ENCODE data around the gene SYNGR3.

DNA sequence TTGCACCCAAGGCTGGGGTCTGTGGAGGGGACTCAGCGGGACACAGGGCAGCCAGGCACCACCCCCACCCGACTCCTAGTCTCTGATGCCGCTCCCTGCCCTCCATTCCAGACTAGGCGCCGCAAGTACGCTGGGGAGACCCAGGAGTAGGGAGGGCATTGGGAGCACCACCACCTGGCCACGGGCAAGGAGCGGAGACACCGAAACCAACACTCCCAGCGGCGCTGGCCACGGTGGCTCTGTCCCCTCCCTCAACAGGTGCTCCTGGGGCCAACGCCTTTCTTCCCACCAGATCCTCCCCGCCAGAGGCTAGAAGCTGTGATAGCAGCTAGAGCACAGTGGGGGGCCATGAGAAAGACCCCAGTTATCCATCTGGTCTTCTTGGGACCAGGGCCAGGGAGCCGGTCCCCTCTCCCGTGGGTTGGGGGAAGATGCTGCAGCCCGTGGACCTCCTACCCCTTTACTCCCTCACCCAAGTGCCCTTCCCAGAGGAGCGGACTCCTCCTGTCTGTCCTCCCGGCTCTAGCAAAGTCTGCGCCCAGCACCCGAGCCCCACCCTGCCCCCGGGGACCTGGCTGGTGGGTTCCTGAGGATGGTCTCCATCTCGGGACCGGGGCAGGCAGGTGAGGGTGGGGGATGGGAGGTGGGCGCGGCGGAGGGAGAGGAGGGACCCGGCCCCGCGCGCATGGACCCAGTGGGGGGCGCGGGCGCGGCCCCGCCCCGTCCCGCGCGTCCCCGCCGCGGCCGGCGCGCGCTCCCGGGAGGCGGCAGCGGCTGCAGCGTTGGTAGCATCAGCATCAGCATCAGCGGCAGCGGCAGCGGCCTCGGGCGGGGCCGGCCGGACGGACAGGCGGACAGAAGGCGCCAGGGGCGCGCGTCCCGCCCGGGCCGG, at the start of gene SYNGR3:
- TF ChIP-seq TAF1 (IDR thresholded peaks at IDR 0.05; ENCODE audit: low read depth) (no peak), EP300 (IDR thresholded peaks at IDR 0.05; ENCODE audit: borderline replicate concordance) (no peak), TCF12 (IDR thresholded peaks at IDR 0.05; ENCODE audit: low read depth) (no peak), CREB1 (IDR thresholded peaks at IDR 0.05; ENCODE audit: low read depth) (no peak), EGR1 (IDR thresholded peaks at IDR 0.05) (no peak)
- TF ChIP-seq, protein P1, sequence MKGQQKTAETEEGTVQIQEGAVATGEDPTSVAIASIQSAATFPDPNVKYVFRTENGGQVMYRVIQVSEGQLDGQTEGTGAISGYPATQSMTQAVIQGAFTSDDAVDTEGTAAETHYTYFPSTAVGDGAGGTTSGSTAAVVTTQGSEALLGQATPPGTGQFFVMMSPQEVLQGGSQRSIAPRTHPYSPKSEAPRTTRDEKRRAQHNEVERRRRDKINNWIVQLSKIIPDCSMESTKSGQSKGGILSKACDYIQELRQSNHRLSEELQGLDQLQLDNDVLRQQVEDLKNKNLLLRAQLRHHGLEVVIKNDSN (IDR thresholded peaks at IDR 0.05) = no peak
- TF ChIP-seq, protein P2, sequence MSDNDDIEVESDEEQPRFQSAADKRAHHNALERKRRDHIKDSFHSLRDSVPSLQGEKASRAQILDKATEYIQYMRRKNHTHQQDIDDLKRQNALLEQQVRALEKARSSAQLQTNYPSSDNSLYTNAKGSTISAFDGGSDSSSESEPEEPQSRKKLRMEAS (IDR thresholded peaks at IDR 0.05) = no peak
